Hepatocyte (in vitro differentiated cells): ENCODE measurements around the gene NLRC5. TPM values are rescaled to one million over a fixed set of nuclear protein-coding genes. Genes with fewer than 3 reads are reported as not detected.

Source experiments
- DNase-seq: peaks from one replicate; pipeline ENCODE4 v3.0.0-alpha.2; 2016; ENCODE audit warnings: low spot score
- H2AFZ ChIP-seq: fragments of 200-600 bp; sonication (generic); 2 replicates; pipeline ENCODE4 v1.6.0; 2016; ENCODE audit warnings: antibody characterized with exemption, mild to moderate bottlenecking
- H3K27ac ChIP-seq: fragments of 200-600 bp; sonication (generic); 2 replicates; pipeline ENCODE4 v1.5.1; 2016; ENCODE audit warnings: mild to moderate bottlenecking
- H3K27me3 ChIP-seq: fragments of 200-600 bp; sonication (generic); 2 replicates; pipeline ENCODE4 v1.6.1; 2016
- H3K36me3 ChIP-seq: fragments of 200-600 bp; sonication (generic); replicated peaks from 2 replicates; pipeline ENCODE4 v1.5.1; 2016; ENCODE audit warnings: low read depth; ENCODE audit not compliant: insufficient read depth
- H3K4me1 ChIP-seq: fragments of 200-600 bp; sonication (generic); 2 replicates; pipeline ENCODE4 v1.5.1; 2016; ENCODE audit warnings: mild to moderate bottlenecking, moderate library complexity; ENCODE audit not compliant: insufficient read depth
- H3K4me2 ChIP-seq: fragments of 200-600 bp; sonication (generic); 2 replicates; pipeline ENCODE4 v1.6.0; 2016
- H3K4me3 ChIP-seq: fragments of 200-600 bp; sonication (generic); 2 replicates; pipeline ENCODE4 v1.5.1; 2016; ENCODE audit warnings: mild to moderate bottlenecking
- H3K79me2 ChIP-seq: fragments of 200-600 bp; sonication (generic); 2 replicates; pipeline ENCODE4 v1.6.0; 2017; ENCODE audit warnings: mild to moderate bottlenecking
- H3K9me2 ChIP-seq: fragments of 200-600 bp; sonication (generic); replicated peaks from 2 replicates; pipeline ENCODE4 v1.6.0; 2017; ENCODE audit warnings: mild to moderate bottlenecking; ENCODE audit not compliant: insufficient read depth
- H3K9me3 ChIP-seq: fragments of 200-600 bp; sonication (generic); 2 replicates; pipeline ENCODE4 v1.5.1; 2016; ENCODE audit warnings: low read depth, mild to moderate bottlenecking
- H4K20me1 ChIP-seq: fragments of 200-600 bp; sonication (generic); 2 replicates; pipeline ENCODE4 v1.6.0; 2016; ENCODE audit warnings: mild to moderate bottlenecking; ENCODE audit not compliant: insufficient read depth, poor library complexity, severe bottlenecking
- CTCF ChIP-seq: fragments of 200-600 bp; sonication (generic); IDR thresholded peaks from 2 replicates; pipeline ENCODE4 v1.5.1; 2016; ENCODE audit warnings: antibody characterized with exemption, mild to moderate bottlenecking; ENCODE audit not compliant: poor library complexity
- EZH2 ChIP-seq: fragments of 200-600 bp; sonication (generic); IDR thresholded peaks from 2 replicates; pipeline ENCODE4 v1.6.1; 2016; ENCODE audit warnings: antibody characterized with exemption, mild to moderate bottlenecking, borderline replicate concordance
- EZH2phosphoT487 ChIP-seq: fragments of 200-600 bp; sonication (generic); IDR thresholded peaks from one replicate; pipeline ENCODE4 v1.6.1; 2018; ENCODE audit warnings: antibody characterized with exemption, mild to moderate bottlenecking, low read depth, moderate library complexity; ENCODE audit not compliant: unreplicated experiment, severe bottlenecking
- WGBS: methylation state at CpG from one replicate; pipeline ENCODE4 v1.1.6; 2016; ENCODE audit warnings: low lambda C conversion rate; ENCODE audit errors: missing lambda C conversion rate; 5-methylcytosine and 5-hydroxymethylcytosine counted together
- polyA plus RNA-seq: library from polyadenylated mRNA; unstranded; fragments of >200 nt; fragmentation: Nextera tagmentation; extraction: Ambion mirVana; gene quantifications from 2 replicates; pipeline ENCODE4 v1.2.1, GENCODE V29; 2016
- total RNA-seq: library from RNA; depleted of rRNA; stranded (reverse); fragments of >200 nt; gene quantifications from 2 replicates; pipeline ENCODE4 v1.2.3, GENCODE V29; 2014

NLRC5 gene
- total and polyA plus RNA-seq, 2 experiments from 2014 or later: 6.4 to 7.0 TPM

GRCh38 chr16:57051696-57052228 is 62.4 kb downstream of the NLRC5 start:
- H3K79me2 ChIP-seq: no peaks in the 10 kb centered on the region
- H3K9me3 ChIP-seq: no peaks in the 10 kb centered on the region
- H3K4me3 ChIP-seq: no peak overlapping the region
- no peaks in the 10 kb centered on the region for H3K36me3 ChIP-seq
- no peaks in the 10 kb centered on the region for H3K4me1 ChIP-seq
- no peaks in the 10 kb centered on the region for H3K9me2 ChIP-seq
- no peak overlapping the region for H3K4me2 ChIP-seq
- DNase-seq: no peak
- H2AFZ ChIP-seq: no peak overlapping the region
- no peak overlapping the region for H3K27ac ChIP-seq
- no peaks in the 10 kb centered on the region for H3K27me3 ChIP-seq
- TF ChIP-seq CTCF (no peak), EZH2 (no peak), EZH2phosphoT487 (no peak)
- H4K20me1 ChIP-seq: no peaks in the 10 kb centered on the region
- WGBS: 87% methylated on average over 10 of the region's 11 CpGs

- TF ChIP-seq CTCF (no peak), EZH2 (no peak), EZH2phosphoT487 (no peak)
Observed at GRCh38 chr16:57053206-57053605, 63.8 kb downstream of the NLRC5 start.

GRCh38 chr16:57054338-57054737 is 65.0 kb downstream of the NLRC5 start:
- Histone ChIP-seq H3K27me3 (no peaks in the 10 kb centered on the region), H3K4me3 (no peak overlapping the region), H3K27ac (no peak overlapping the region), H3K79me2 (no peaks in the 10 kb centered on the region), H3K36me3 (no peaks in the 10 kb centered on the region), H3K4me1 (no peaks in the 10 kb centered on the region), H3K9me3 (no peaks in the 10 kb centered on the region), H4K20me1 (no peaks in the 10 kb centered on the region), H3K4me2 (no peak overlapping the region), H2AFZ (no peak overlapping the region), H3K9me2 (no peaks in the 10 kb centered on the region)
- DNase-seq: no peak
- TF ChIP-seq CTCF (no peak), EZH2phosphoT487 (no peak), EZH2 (no peak)
- 92% methylated on average over 5 of the region's 5 CpGs for WGBS

More at GRCh38 chr16:57053206-57053605, 63.8 kb downstream of the NLRC5 start:
- Histone ChIP-seq H2AFZ (no peak overlapping the region), H3K79me2 (no peaks in the 10 kb centered on the region), H3K9me3 (no peaks in the 10 kb centered on the region), H3K9me2 (no peaks in the 10 kb centered on the region), H3K4me1 (no peaks in the 10 kb centered on the region), H3K36me3 (no peaks in the 10 kb centered on the region), H3K27me3 (no peaks in the 10 kb centered on the region), H4K20me1 (no peaks in the 10 kb centered on the region), H3K4me3 (no peak overlapping the region), H3K4me2 (no peak overlapping the region), H3K27ac (no peak overlapping the region)
- WGBS: 95% methylated on average over 9 of the region's 9 CpGs
- no peak for DNase-seq

GRCh38 chr16:57054771-57055170 is 65.4 kb downstream of the NLRC5 start:
- Histone ChIP-seq H3K79me2 (no peaks in the 10 kb centered on the region), H2AFZ (no peak overlapping the region), H4K20me1 (no peaks in the 10 kb centered on the region), H3K4me1 (no peaks in the 10 kb centered on the region), H3K4me2 (no peak overlapping the region), H3K27ac (no peak overlapping the region), H3K36me3 (no peaks in the 10 kb centered on the region), H3K9me2 (no peaks in the 10 kb centered on the region), H3K9me3 (no peaks in the 10 kb centered on the region), H3K4me3 (no peak overlapping the region), H3K27me3 (no peaks in the 10 kb centered on the region)
- no peak for DNase-seq
- TF ChIP-seq CTCF (no peak), EZH2 (no peak)
- WGBS: 91% methylated on average over 6 of the region's 7 CpGs
